HL-60/S4 treated with retinoic acid at 250 ng/mL for 4 days and 3 days (cell line): ENCODE results near the gene LSAMP.
"Not testable (repeated sequence)": the region's sequence is repeated elsewhere in the genome, so short reads cannot be mapped to it uniquely, and the experiment has no call there.

Source experiments
- in situ Hi-C: fragments of 300-500 bp; cut with MboI; formaldehyde crosslinking; loops from 2 replicates; pipeline ENCODE4 v1.7.0; 2022; ENCODE audit warnings: low sequenced_read_pairs

The LSAMP gene

GRCh38 chr3:116127464-116127863 lies 317.8 kb downstream of the LSAMP start:
- in situ Hi-C loops: loop anchor here (25.0 kb wide), 1 partner anchor 635 kb away; no protein-coding TSS in a partner anchor

- in situ Hi-C loops: no loop called here
These were observed 321.1 kb downstream of the LSAMP start for GRCh38 chr3:116124166-116124565.

- in situ Hi-C loops: no loop called here
These were observed 326.7 kb downstream of the LSAMP start for GRCh38 chr3:116118475-116119169.

- in situ Hi-C loops: no loop called here
These were observed 330.7 kb downstream of the LSAMP start for GRCh38 chr3:116114586-116114985.

GRCh38 chr3:116112696-116113095 lies 332.6 kb downstream of the LSAMP start:
- in situ Hi-C loops: no loop called here

GRCh38 chr3:116111765-116112164 lies 333.5 kb downstream of the LSAMP start:
- in situ Hi-C loops: no loop called here

GRCh38 chr3:116103868-116104530 lies 341.3 kb downstream of the LSAMP start:
- in situ Hi-C loops: no loop called here

- in situ Hi-C loops: no loop called here
These were observed 343.2 kb downstream of the LSAMP start for GRCh38 chr3:116102037-116102436.

- in situ Hi-C loops: no loop called here
These were observed 348.1 kb downstream of the LSAMP start for GRCh38 chr3:116097226-116097625.

GRCh38 chr3:116096631-116097030 lies 348.7 kb downstream of the LSAMP start:
- in situ Hi-C loops: no loop called here

GRCh38 chr3:116093374-116093773 lies 351.9 kb downstream of the LSAMP start:
- in situ Hi-C loops: no loop called here

- in situ Hi-C loops: no loop called here
These were observed 357.9 kb downstream of the LSAMP start for GRCh38 chr3:116087426-116087825.

GRCh38 chr3:116084999-116085791 lies 360.1 kb downstream of the LSAMP start:
- in situ Hi-C loops: no loop called here

- in situ Hi-C loops: no loop called here
These were observed 361.6 kb downstream of the LSAMP start for GRCh38 chr3:116083683-116084082.

- in situ Hi-C loops: no loop called here
These were observed 366.7 kb downstream of the LSAMP start for GRCh38 chr3:116078561-116078960.

GRCh38 chr3:116077557-116077956 lies 367.7 kb downstream of the LSAMP start:
- in situ Hi-C loops: no loop called here

- in situ Hi-C loops: no loop called here
These were observed 368.2 kb downstream of the LSAMP start for GRCh38 chr3:116077059-116077458.

- in situ Hi-C loops: not testable (repeated sequence)
These were observed 374.6 kb downstream of the LSAMP start for GRCh38 chr3:116070516-116071278.

- in situ Hi-C loops: no loop called here
These were observed 375.2 kb downstream of the LSAMP start for GRCh38 chr3:116070061-116070460.

- in situ Hi-C loops: no loop called here
These were observed 376.3 kb downstream of the LSAMP start for GRCh38 chr3:116069024-116069423.

- in situ Hi-C loops: no loop called here
These were observed 378.0 kb downstream of the LSAMP start for GRCh38 chr3:116067326-116067725.
